ENCODE data around the gene NFIB. TPM values are rescaled to one million over a fixed set of nuclear protein-coding genes. Genes with fewer than 3 reads are reported as not detected.

Gene NFIB
- total RNA-seq, 1 experiment from 2014 or later: 75.8 TPM

DNA sequence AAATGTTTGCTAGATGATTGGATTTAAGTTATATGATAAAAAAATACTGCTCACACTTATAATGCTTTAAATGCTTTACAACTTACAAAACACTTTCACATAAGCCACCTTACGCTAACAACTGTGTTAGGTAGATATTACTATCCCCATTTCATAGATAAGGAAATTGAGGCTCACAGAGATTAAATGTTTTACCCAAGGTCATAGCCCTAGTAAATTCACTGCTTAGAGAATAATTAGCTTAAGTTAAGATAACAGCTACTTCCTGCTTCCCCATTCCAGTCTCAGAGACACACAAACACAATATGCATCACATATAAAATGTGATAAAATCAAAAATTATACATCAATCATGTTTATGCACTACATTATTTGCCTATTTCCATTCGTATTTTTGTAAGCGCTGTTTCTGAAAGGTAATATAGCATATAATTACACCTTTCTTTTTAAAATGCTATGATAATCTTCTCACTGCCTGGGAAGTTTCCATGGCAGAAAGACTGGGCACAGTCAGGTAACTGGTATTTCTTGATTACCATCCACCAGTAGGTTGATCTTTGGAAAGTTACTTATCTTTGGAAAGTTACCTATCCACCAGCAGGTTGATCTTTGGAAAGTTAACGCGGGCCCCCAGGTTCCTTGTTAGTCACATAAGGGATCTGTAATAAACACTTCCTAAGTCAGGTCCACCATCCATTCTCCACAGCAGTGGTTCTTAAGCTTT, 101.1 kb downstream of the NFIB start:
- CTCF ChIA-PET: interaction anchor here (1.2 kb wide), 1 partner anchor 9 kb away, joined by 5 read pairs; no protein-coding TSS in a partner anchor
- Mint-ChIP-seq H3K4me1 (ENCODE audit: low read depth, unreplicated experiment) (peaks cover 51% of the 10 kb centered on the region), H3K27ac (ENCODE audit: unreplicated experiment) (peak overlapping the region; percentile 77), H3K27me3 (ENCODE audit: unreplicated experiment) (no peaks in the 10 kb centered on the region), H3K4me3 (ENCODE audit: low read depth, unreplicated experiment) (peak overlapping the region; percentile 20), H3K36me3 (ENCODE audit: insufficient read depth, unreplicated experiment) (peaks cover 13% of the 10 kb centered on the region), H3K9me3 (ENCODE audit: low read depth, unreplicated experiment) (no peaks in the 10 kb centered on the region)
- no TSS peak for BruUV-seq (replicated peaks)
- intact Hi-C loops (cut with micrococcal nuclease; ENCODE audit: unreplicated experiment): loop anchor here (1.0 to 5.0 kb wide), 5 partner anchors 30 to 116 kb away; no protein-coding TSS in a partner anchor
- peak; percentile 32 for DNase-seq
- TF ChIP-seq CTCF (IDR thresholded peaks at IDR 0.05; ENCODE audit: unreplicated experiment): no peak

- H3K4me1 Mint-ChIP-seq (ENCODE audit: low read depth, unreplicated experiment): peaks cover 56% of the 10 kb centered on the region
These were observed 101.9 kb downstream of the NFIB start for GRCh38 chr9:14212077-14212476.

GRCh38 chr9:14211564-14211963, 102.4 kb downstream of the NFIB start:
- Mint-ChIP-seq H3K27me3 (ENCODE audit: unreplicated experiment) (no peaks in the 10 kb centered on the region), H3K36me3 (ENCODE audit: insufficient read depth, unreplicated experiment) (peaks cover 18% of the 10 kb centered on the region), H3K4me1 (ENCODE audit: low read depth, unreplicated experiment) (peaks cover 56% of the 10 kb centered on the region), H3K4me3 (ENCODE audit: low read depth, unreplicated experiment) (peak overlapping the region; percentile 55), H3K27ac (ENCODE audit: unreplicated experiment) (peak overlapping the region; percentile 89), H3K9me3 (ENCODE audit: low read depth, unreplicated experiment) (no peaks in the 10 kb centered on the region)
- CTCF ChIA-PET: interaction anchor here (0.5 kb wide), 1 partner anchor 27 kb away, joined by 6 read pairs; no protein-coding TSS in a partner anchor
- no TSS peak for BruUV-seq (replicated peaks)
- intact Hi-C loops (cut with micrococcal nuclease; ENCODE audit: unreplicated experiment): loop anchor here (5.0 kb wide), 2 partner anchors 96 to 114 kb away; no protein-coding TSS in a partner anchor
- no peak for TF ChIP-seq CTCF (IDR thresholded peaks at IDR 0.05; ENCODE audit: unreplicated experiment)
- DNase-seq: peak; percentile 28

More at GRCh38 chr9:14212077-14212476, 101.9 kb downstream of the NFIB start:
- peak overlapping the region; percentile 55 for H3K4me3 Mint-ChIP-seq (ENCODE audit: low read depth, unreplicated experiment)
- DNase-seq: no peak
- H3K36me3 Mint-ChIP-seq (ENCODE audit: insufficient read depth, unreplicated experiment): peaks cover 18% of the 10 kb centered on the region
- TF ChIP-seq CTCF (IDR thresholded peaks at IDR 0.05; ENCODE audit: unreplicated experiment): no peak
- intact Hi-C loops (cut with micrococcal nuclease; ENCODE audit: unreplicated experiment): loop anchor here (2.0 to 5.0 kb wide), 4 partner anchors 39 to 115 kb away; no protein-coding TSS in a partner anchor
- H3K27ac Mint-ChIP-seq (ENCODE audit: unreplicated experiment): peak overlapping the region; percentile 89
- BruUV-seq (replicated peaks): no TSS peak
- CTCF ChIA-PET: interaction anchor here (1.2 kb wide), 1 partner anchor 10 kb away, joined by 5 read pairs; no protein-coding TSS in a partner anchor
- H3K27me3 Mint-ChIP-seq (ENCODE audit: unreplicated experiment): no peaks in the 10 kb centered on the region
- no peaks in the 10 kb centered on the region for H3K9me3 Mint-ChIP-seq (ENCODE audit: low read depth, unreplicated experiment)

GRCh38 chr9:14210428-14210827, 103.5 kb downstream of the NFIB start:
- no peaks in the 10 kb centered on the region for H3K9me3 Mint-ChIP-seq (ENCODE audit: low read depth, unreplicated experiment)
- H3K4me1 Mint-ChIP-seq (ENCODE audit: low read depth, unreplicated experiment): peaks cover 67% of the 10 kb centered on the region
- peak overlapping the region; percentile 89 for H3K27ac Mint-ChIP-seq (ENCODE audit: unreplicated experiment)
- no peaks in the 10 kb centered on the region for H3K27me3 Mint-ChIP-seq (ENCODE audit: unreplicated experiment)
- DNase-seq: no peak
- no TSS peak for BruUV-seq (replicated peaks)
- peak overlapping the region; percentile 55 for H3K4me3 Mint-ChIP-seq (ENCODE audit: low read depth, unreplicated experiment)
- CTCF ChIA-PET: no interaction called here
- H3K36me3 Mint-ChIP-seq (ENCODE audit: insufficient read depth, unreplicated experiment): peaks cover 24% of the 10 kb centered on the region
- intact Hi-C loops (cut with micrococcal nuclease; ENCODE audit: unreplicated experiment): loop anchor here (5.0 kb wide), 2 partner anchors 97 to 113 kb away; no protein-coding TSS in a partner anchor
- no peak for TF ChIP-seq CTCF (IDR thresholded peaks at IDR 0.05; ENCODE audit: unreplicated experiment)

All from Calu3 (cell line).